ENCODE measurements around the gene LONP2.
A peak's percentile ranks its signal among the peaks of the same experiment; 100 is the strongest.
"Not testable (repeated sequence)": the region's sequence is repeated elsewhere in the genome, so short reads cannot be mapped to it uniquely, and the experiment has no call there.

LONP2 gene

GRCh38 chr16:48235058-48235555 is 9.0 kb upstream of the LONP2 start:
- H3K4me3 ChIP-seq (replicated peaks in 1 of 2; ENCODE audit: low read depth in 2 of 2, low read length in 2 of 2) = no peak overlapping the region
- TF ChIP-seq CTCF (IDR thresholded peaks at IDR 0.05; ENCODE audit: low read depth, low read length) = no peak
- DNase-seq (ENCODE audit: low read depth in 2 of 2) = no peak

- H3K4me3 ChIP-seq (replicated peaks in 1 of 2; ENCODE audit: low read depth in 2 of 2, low read length in 2 of 2) = no peak overlapping the region
- DNase-seq (ENCODE audit: low read depth in 2 of 2) = peak in 1 of 2 donors; percentile 36
- TF ChIP-seq CTCF (IDR thresholded peaks at IDR 0.05; ENCODE audit: low read depth, low read length) = no peak
Observed at GRCh38 chr16:48235556-48236136, 8.5 kb upstream of the LONP2 start.

GRCh38 chr16:48236286-48236685 is 7.8 kb upstream of the LONP2 start:
- no peak overlapping the region for H3K4me3 ChIP-seq (replicated peaks in 1 of 2; ENCODE audit: low read depth in 2 of 2, low read length in 2 of 2)
- no peak for DNase-seq (ENCODE audit: low read depth in 2 of 2)
- TF ChIP-seq CTCF (IDR thresholded peaks at IDR 0.05; ENCODE audit: low read depth, low read length) = no peak

GRCh38 chr16:48240147-48240546 is 4.0 kb upstream of the LONP2 start:
- H3K4me3 ChIP-seq (replicated peaks in 1 of 2; ENCODE audit: low read depth in 2 of 2, low read length in 2 of 2) = not testable (repeated sequence)

GRCh38 chr16:48244863-48245195 is 729 bp downstream of the LONP2 start:
- peak overlapping the region; percentile 86 to 95 for H3K4me3 ChIP-seq (replicated peaks in 1 of 2; ENCODE audit: low read depth in 2 of 2, low read length in 2 of 2)
- DNase-seq (ENCODE audit: low read depth in 2 of 2) = peak in 1 of 2 donors; percentile 20
- no peak for TF ChIP-seq CTCF (IDR thresholded peaks at IDR 0.05; ENCODE audit: low read depth, low read length)

More at GRCh38 chr16:48240147-48240546, 4.0 kb upstream of the LONP2 start:
- not testable (repeated sequence) for DNase-seq (ENCODE audit: low read depth in 2 of 2)

GRCh38 chr16:48246066-48246465 is 2.0 kb downstream of the LONP2 start:
- TF ChIP-seq CTCF (IDR thresholded peaks at IDR 0.05; ENCODE audit: low read depth, low read length) = no peak
- DNase-seq (ENCODE audit: low read depth in 2 of 2) = peak in 1 of 2 donors; percentile 47
- H3K4me3 ChIP-seq (replicated peaks in 1 of 2; ENCODE audit: low read depth in 2 of 2, low read length in 2 of 2) = no peak overlapping the region

GRCh38 chr16:48247311-48247710 is 3.2 kb downstream of the LONP2 start, which contains the start of gene ABCC11:
ABCC11 (minus strand) TSS chr16:48247539; CDS start chr16:48231921, 15,618 bp downstream.
- no peak within 1 kb of the TSS for H3K4me3 ChIP-seq (replicated peaks in 1 of 2; ENCODE audit: low read depth in 2 of 2, low read length in 2 of 2)
- no peak for TF ChIP-seq CTCF (IDR thresholded peaks at IDR 0.05; ENCODE audit: low read depth, low read length)
- no peak for DNase-seq (ENCODE audit: low read depth in 2 of 2)

Data from cardiac fibroblast (primary cell).